ENCODE data around the gene MAPK1IP1L.
"Not testable (repeated sequence)": the region's sequence is repeated elsewhere in the genome, so short reads cannot be mapped to it uniquely, and the experiment has no call there.

GRCh38 chr14:55079961-55080360 lies 28.5 kb downstream of the MAPK1IP1L start:
- not testable (repeated sequence) for TF ChIP-seq CTCF, POLR2A (IDR thresholded peaks at IDR 0.05)
